Astrocyte (in vitro differentiated cells and primary cell): ENCODE results near the gene C19orf18. TPM values are rescaled to one million over a fixed set of nuclear protein-coding genes. Genes with fewer than 3 reads are reported as not detected.
A peak's percentile ranks its signal among the peaks of the same experiment; 100 is the strongest.
"Not testable (repeated sequence)": the region's sequence is repeated elsewhere in the genome, so short reads cannot be mapped to it uniquely, and the experiment has no call there.

Experiments used
- DNase-seq: peaks from one replicate; pipeline ENCODE4 v3.0.0-alpha.2; 2010; ENCODE audit warnings: low read depth
- FAIRE-seq: peaks from 2 replicates; lab custom pipeline; 2011; peaks lifted over from hg19 to GRCh38; lab: Jason Lieb, UNC
- H2AFZ ChIP-seq: 2 replicates; pipeline ENCODE4 v1.6.0; 2012; ENCODE audit warnings: low read depth, low read length, inconsistent platforms
- H3K27ac ChIP-seq: 2 replicates; pipeline ENCODE4 v1.5.1; 2011; ENCODE audit warnings: low read depth, low read length, inconsistent platforms
- H3K27me3 ChIP-seq: 2 replicates; pipeline ENCODE4 v1.6.0; 2011; ENCODE audit warnings: low read length, inconsistent platforms; ENCODE audit not compliant: insufficient read depth
- H3K36me3 ChIP-seq: 2 replicates; pipeline ENCODE4 v1.5.1; 2011; ENCODE audit warnings: low read length, inconsistent platforms; ENCODE audit not compliant: insufficient read depth
- H3K4me1 ChIP-seq: 2 replicates; pipeline ENCODE4 v1.5.1; 2011; ENCODE audit warnings: low read length, inconsistent platforms; ENCODE audit not compliant: insufficient read depth
- H3K4me2 ChIP-seq: 2 replicates; pipeline ENCODE4 v1.6.0; 2012; ENCODE audit warnings: low read length, inconsistent platforms
- H3K4me3 ChIP-seq: 2 replicates; pipeline ENCODE4 v1.5.1; 2011; ENCODE audit warnings: low read depth, mild to moderate bottlenecking, low read length, inconsistent platforms; ENCODE audit not compliant: insufficient read depth
- H3K79me2 ChIP-seq: 2 replicates; pipeline ENCODE4 v1.6.0; 2012; ENCODE audit warnings: mild to moderate bottlenecking, low read length, inconsistent platforms; ENCODE audit not compliant: insufficient read depth
- H3K9ac ChIP-seq: 2 replicates; pipeline ENCODE4 v1.6.0; 2012; ENCODE audit warnings: mild to moderate bottlenecking, low read length, inconsistent platforms
- H3K9me3 ChIP-seq: 2 replicates; pipeline ENCODE4 v1.5.1; 2012; ENCODE audit warnings: low read depth, mild to moderate bottlenecking, low read length, inconsistent platforms; ENCODE audit not compliant: insufficient read depth
- H4K20me1 ChIP-seq: 2 replicates; pipeline ENCODE4 v1.6.0; 2012; ENCODE audit warnings: low read length, inconsistent platforms; ENCODE audit not compliant: insufficient read depth
- H3K27ac Mint-ChIP-seq: one replicate; pipeline ENCODE4 v1.8.0; 2021; ENCODE audit warnings: mild to moderate bottlenecking, mixed read lengths; ENCODE audit not compliant: unreplicated experiment
- H3K27me3 Mint-ChIP-seq: one replicate; pipeline ENCODE4 v1.8.0; 2021; ENCODE audit warnings: low read depth, mixed read lengths; ENCODE audit not compliant: unreplicated experiment
- H3K36me3 Mint-ChIP-seq: one replicate; pipeline ENCODE4 v1.8.0; 2021; ENCODE audit warnings: low read depth, mixed read lengths; ENCODE audit not compliant: unreplicated experiment
- H3K4me1 Mint-ChIP-seq: one replicate; pipeline ENCODE4 v1.8.0; 2021; ENCODE audit warnings: low read depth, mixed read lengths; ENCODE audit not compliant: unreplicated experiment
- H3K4me3 Mint-ChIP-seq: one replicate; pipeline ENCODE4 v1.8.0; 2021; ENCODE audit warnings: mild to moderate bottlenecking, moderate library complexity, mixed read lengths; ENCODE audit not compliant: unreplicated experiment
- H3K9me3 Mint-ChIP-seq: one replicate; pipeline ENCODE4 v1.8.0; 2021; ENCODE audit warnings: mild to moderate bottlenecking, mixed read lengths; ENCODE audit not compliant: unreplicated experiment
- CTCF ChIP-seq: IDR thresholded peaks from 2 replicates; pipeline ENCODE4 v1.5.1; 2011; ENCODE audit warnings: low read depth, mild to moderate bottlenecking, inconsistent platforms, low read length, moderate library complexity; ENCODE audit not compliant: insufficient read depth
- EZH2 ChIP-seq: IDR thresholded peaks from 2 replicates; pipeline ENCODE4 v1.6.1; 2012; ENCODE audit warnings: mild to moderate bottlenecking, low read length, inconsistent platforms; ENCODE audit not compliant: insufficient read depth
- total RNA-seq: library from RNA; stranded (reverse); gene quantifications from 2 replicates; pipeline ENCODE4 v1.2.1, GENCODE V29; 2021

C19orf18 gene
- total RNA-seq, 1 donor from 2014 or later = 0.66 TPM

GRCh38 chr19:58009666-58010301 lies 35.5 kb upstream of the C19orf18 start:
- H2AFZ ChIP-seq = peak overlapping the region; percentile 94
- H3K36me3 ChIP-seq = peaks cover 4% of the 10 kb centered on the region
- Mint-ChIP-seq H3K4me3 (no peak overlapping the region), H3K4me1 (no peaks in the 10 kb centered on the region), H3K27me3 (no peaks in the 10 kb centered on the region), H3K9me3 (peaks cover 71% of the 10 kb centered on the region), H3K27ac (no peak overlapping the region), H3K36me3 (peaks cover 71% of the 10 kb centered on the region)
- H3K4me1 ChIP-seq = no peaks in the 10 kb centered on the region
- TF ChIP-seq EZH2 = no peak
- no peak for TF ChIP-seq CTCF
- H3K4me3 ChIP-seq = peak overlapping the region; percentile 52
- FAIRE-seq (no peak), DNase-seq (peak; percentile 70)
- H4K20me1 ChIP-seq = no peaks in the 10 kb centered on the region
- H3K9me3 ChIP-seq = peaks cover 37% of the 10 kb centered on the region
- H3K27ac ChIP-seq = no peak overlapping the region
- H3K79me2 ChIP-seq = no peaks in the 10 kb centered on the region
- peak overlapping the region; percentile 84 for H3K4me2 ChIP-seq
- H3K27me3 ChIP-seq = no peaks in the 10 kb centered on the region
- H3K9ac ChIP-seq = peak overlapping the region; percentile 41

GRCh38 chr19:58009301-58009665 lies 34.9 kb upstream of the C19orf18 start:
- H3K27me3 ChIP-seq = no peaks in the 10 kb centered on the region
- Mint-ChIP-seq H3K4me1 (no peaks in the 10 kb centered on the region), H3K27ac (no peak overlapping the region), H3K4me3 (no peak overlapping the region), H3K27me3 (no peaks in the 10 kb centered on the region), H3K36me3 (peaks cover 76% of the 10 kb centered on the region), H3K9me3 (peaks cover 74% of the 10 kb centered on the region)
- no peaks in the 10 kb centered on the region for H4K20me1 ChIP-seq
- peak overlapping the region; percentile 52 for H3K4me3 ChIP-seq
- no peak for DNase-seq
- no peak overlapping the region for H3K27ac ChIP-seq
- peak overlapping the region; percentile 26 for H3K9ac ChIP-seq
- H2AFZ ChIP-seq = peak overlapping the region; percentile 94
- no peaks in the 10 kb centered on the region for H3K4me1 ChIP-seq
- peaks cover 8% of the 10 kb centered on the region for H3K36me3 ChIP-seq
- TF ChIP-seq CTCF (no peak), EZH2 (no peak)
- H3K4me2 ChIP-seq = peak overlapping the region; percentile 84
- H3K79me2 ChIP-seq = no peaks in the 10 kb centered on the region
- no peak for FAIRE-seq
- H3K9me3 ChIP-seq = peaks cover 41% of the 10 kb centered on the region

GRCh38 chr19:58008877-58009276 lies 34.5 kb upstream of the C19orf18 start:
- H4K20me1 ChIP-seq, H3K27me3 Mint-ChIP-seq, H3K27ac Mint-ChIP-seq, DNase-seq, H3K4me1 ChIP-seq, H3K79me2 ChIP-seq, H3K27ac ChIP-seq, H3K27me3 ChIP-seq, H2AFZ ChIP-seq, H3K4me1 Mint-ChIP-seq, FAIRE-seq, H3K36me3 ChIP-seq, H3K4me3 Mint-ChIP-seq, H3K9ac ChIP-seq: not testable (repeated sequence)
- peak overlapping the region; percentile 84 for H3K4me2 ChIP-seq
- Mint-ChIP-seq H3K36me3 (peaks cover 80% of the 10 kb centered on the region), H3K9me3 (peaks cover 78% of the 10 kb centered on the region)
- peaks cover 45% of the 10 kb centered on the region for H3K9me3 ChIP-seq
- peak overlapping the region; percentile 52 for H3K4me3 ChIP-seq
